WTC11 (cell line): ENCODE results near the gene SYNE4. TPM values are rescaled to one million over a fixed set of nuclear protein-coding genes. Genes with fewer than 3 reads are reported as not detected.

Experiments used
- EMX1 ChIP-seq: fragments of 250-450 bp; sonication (Bioruptor Pico); IDR thresholded peaks from 2 replicates; pipeline ENCODE4 v1.8.0; 2021; ENCODE audit warnings: mild to moderate bottlenecking
- ETV6 ChIP-seq: sonication (generic); formaldehyde crosslinking; IDR thresholded peaks from 2 replicates; pipeline ENCODE4 v1.8.1; 2022; ENCODE audit warnings: mild to moderate bottlenecking, missing genetic modification reagents
- FOXJ3 ChIP-seq: sonication (generic); formaldehyde crosslinking; IDR thresholded peaks from 2 replicates; pipeline ENCODE4 v1.9.0; 2021; ENCODE audit warnings: missing genetic modification reagents, mild to moderate bottlenecking, borderline replicate concordance
- FOXP1 ChIP-seq: sonication (generic); formaldehyde crosslinking; IDR thresholded peaks from 2 replicates; pipeline ENCODE4 v1.8.0; 2022; ENCODE audit warnings: missing genetic modification reagents, mild to moderate bottlenecking, moderate library complexity, borderline replicate concordance
- IRF2 ChIP-seq: sonication (generic); formaldehyde crosslinking; IDR thresholded peaks from 2 replicates; pipeline ENCODE4 v1.8.0; 2022; ENCODE audit warnings: low read depth, missing genetic modification reagents, borderline replicate concordance
- MAX ChIP-seq: sonication (generic); formaldehyde crosslinking; IDR thresholded peaks from 2 replicates; pipeline ENCODE4 v1.8.0; 2022; ENCODE audit warnings: mild to moderate bottlenecking, missing genetic modification reagents
- MYBL2 ChIP-seq: sonication (generic); formaldehyde crosslinking; IDR thresholded peaks from 2 replicates; pipeline ENCODE4 v1.8.1; 2023; ENCODE audit warnings: mild to moderate bottlenecking, moderate library complexity, missing genetic modification reagents
- NFE2L1 ChIP-seq: sonication (generic); formaldehyde crosslinking; IDR thresholded peaks from 2 replicates; pipeline ENCODE4 v1.8.1; 2023; ENCODE audit warnings: missing genetic modification reagents
- PRDM15 ChIP-seq: sonication (generic); formaldehyde crosslinking; IDR thresholded peaks from 2 replicates; pipeline ENCODE4 v1.8.0; 2022; ENCODE audit warnings: missing genetic modification reagents
- SMAD4 ChIP-seq: sonication (generic); formaldehyde crosslinking; IDR thresholded peaks from 2 replicates; pipeline ENCODE4 v1.8.0; 2022; ENCODE audit warnings: mild to moderate bottlenecking, missing genetic modification reagents
- TCF7 ChIP-seq: sonication (generic); formaldehyde crosslinking; IDR thresholded peaks from 2 replicates; pipeline ENCODE4 v1.8.0; 2022; ENCODE audit warnings: mild to moderate bottlenecking, low read depth, missing genetic modification reagents, moderate library complexity
- TEAD1 ChIP-seq: sonication (generic); formaldehyde crosslinking; IDR thresholded peaks from 2 replicates; pipeline ENCODE4 v1.8.0; 2022; ENCODE audit warnings: mild to moderate bottlenecking, missing genetic modification reagents
- TEAD4 ChIP-seq: sonication (generic); formaldehyde crosslinking; IDR thresholded peaks from 2 replicates; pipeline ENCODE4 v1.8.0; 2022; ENCODE audit warnings: mild to moderate bottlenecking, missing genetic modification reagents
- TP53 ChIP-seq: sonication (generic); formaldehyde crosslinking; IDR thresholded peaks from 2 replicates; pipeline ENCODE4 v1.8.1; 2023; ENCODE audit warnings: mild to moderate bottlenecking, missing genetic modification reagents
- USF1 ChIP-seq: sonication (generic); formaldehyde crosslinking; IDR thresholded peaks from 2 replicates; pipeline ENCODE4 v1.8.0; 2022; ENCODE audit warnings: mild to moderate bottlenecking, missing genetic modification reagents
- ZBTB43 ChIP-seq: sonication (generic); formaldehyde crosslinking; IDR thresholded peaks from 2 replicates; pipeline ENCODE4 v1.8.1; 2023; ENCODE audit warnings: mild to moderate bottlenecking, missing genetic modification reagents
- ZMAT4 ChIP-seq: fragments of 250-450 bp; sonication (Bioruptor Pico); IDR thresholded peaks from 2 replicates; pipeline ENCODE4 v1.9.0; 2021; ENCODE audit warnings: mild to moderate bottlenecking
- ZNF263 ChIP-seq: sonication (generic); formaldehyde crosslinking; IDR thresholded peaks from 2 replicates; pipeline ENCODE4 v1.8.1; 2022; ENCODE audit warnings: low read depth, mild to moderate bottlenecking, moderate library complexity, missing genetic modification reagents
- ZNF317 ChIP-seq: sonication (generic); formaldehyde crosslinking; IDR thresholded peaks from 2 replicates; pipeline ENCODE4 v1.8.1; 2023; ENCODE audit warnings: low read depth, mild to moderate bottlenecking, moderate library complexity, missing genetic modification reagents, borderline replicate concordance
- total RNA-seq: library from RNA; stranded (reverse); gene quantifications from 3 replicates; pipeline ENCODE4 v1.2.3, GENCODE V29; 2021
- TF ChIP-seq, protein P1 (sequence below): sonication (generic); formaldehyde crosslinking; IDR thresholded peaks from 2 replicates; pipeline ENCODE4 v1.8.1; 2023; ENCODE audit warnings: mild to moderate bottlenecking, missing genetic modification reagents, moderate library complexity
- TF ChIP-seq, protein P2 (sequence below): sonication (generic); formaldehyde crosslinking; IDR thresholded peaks from 2 replicates; pipeline ENCODE4 v1.8.0; 2023; ENCODE audit warnings: missing genetic modification reagents
- TF ChIP-seq, protein P3 (sequence below): sonication (generic); formaldehyde crosslinking; IDR thresholded peaks from 2 replicates; pipeline ENCODE4 v1.8.0; 2022; ENCODE audit warnings: mild to moderate bottlenecking, missing genetic modification reagents
- TF ChIP-seq, protein P4 (sequence below): sonication (generic); formaldehyde crosslinking; IDR thresholded peaks from 2 replicates; pipeline ENCODE4 v1.8.0; 2023; ENCODE audit warnings: mild to moderate bottlenecking, missing genetic modification reagents

SYNE4 gene
- total RNA-seq, 1 experiment from 2014 or later: 17.6 TPM

GRCh38 chr19:35963514-35963913 lies 45.1 kb downstream of the SYNE4 start (continued):
- TF ChIP-seq, protein P1, sequence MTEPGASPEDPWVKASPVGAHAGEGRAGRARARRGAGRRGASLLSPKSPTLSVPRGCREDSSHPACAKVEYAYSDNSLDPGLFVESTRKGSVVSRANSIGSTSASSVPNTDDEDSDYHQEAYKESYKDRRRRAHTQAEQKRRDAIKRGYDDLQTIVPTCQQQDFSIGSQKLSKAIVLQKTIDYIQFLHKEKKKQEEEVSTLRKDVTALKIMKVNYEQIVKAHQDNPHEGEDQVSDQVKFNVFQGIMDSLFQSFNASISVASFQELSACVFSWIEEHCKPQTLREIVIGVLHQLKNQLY (CRISPR knock-in tag): no peak
- TF ChIP-seq, protein P2, sequence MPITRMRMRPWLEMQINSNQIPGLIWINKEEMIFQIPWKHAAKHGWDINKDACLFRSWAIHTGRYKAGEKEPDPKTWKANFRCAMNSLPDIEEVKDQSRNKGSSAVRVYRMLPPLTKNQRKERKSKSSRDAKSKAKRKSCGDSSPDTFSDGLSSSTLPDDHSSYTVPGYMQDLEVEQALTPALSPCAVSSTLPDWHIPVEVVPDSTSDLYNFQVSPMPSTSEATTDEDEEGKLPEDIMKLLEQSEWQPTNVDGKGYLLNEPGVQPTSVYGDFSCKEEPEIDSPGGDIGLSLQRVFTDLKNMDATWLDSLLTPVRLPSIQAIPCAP (CRISPR knock-in tag): peak; percentile 63; the same call in 1 of the 2 replicates
- TF ChIP-seq ETV6 (CRISPR knock-in tag) (peak; percentile 71; the same call in 1 of the 2 replicates), TP53 (CRISPR knock-in tag) (0 out of 2 replicates have a peak, but pooled peaks have one; percentile 64), USF1 (CRISPR knock-in tag) (peak; percentile 63; the same call in 1 of the 2 replicates), MAX (CRISPR knock-in tag) (peak; percentile 52; the same call in 1 of the 2 replicates), ZNF317 (CRISPR knock-in tag) (no peak), TEAD1 (CRISPR knock-in tag) (peak; percentile 38; the same call in 1 of the 2 replicates), MYBL2 (CRISPR knock-in tag) (no peak), PRDM15 (no peak), NFE2L1 (0 out of 2 replicates have a peak, but pooled peaks have one; percentile 27), ZMAT4 (CRISPR knock-in tag) (no peak), TCF7 (CRISPR knock-in tag) (no peak), FOXJ3 (no peak), EMX1 (no peak), ZBTB43 (CRISPR knock-in tag) (no peak), TEAD4 (CRISPR knock-in tag) (peak; percentile 79; the same call in 1 of the 2 replicates), FOXP1 (CRISPR knock-in tag) (peak; percentile 87; the same call in 1 of the 2 replicates), IRF2 (CRISPR knock-in tag) (no peak), SMAD4 (CRISPR knock-in tag) (peak; percentile 52; the same call in 1 of the 2 replicates), ZNF263 (CRISPR knock-in tag) (no peak)
- TF ChIP-seq, protein P3, sequence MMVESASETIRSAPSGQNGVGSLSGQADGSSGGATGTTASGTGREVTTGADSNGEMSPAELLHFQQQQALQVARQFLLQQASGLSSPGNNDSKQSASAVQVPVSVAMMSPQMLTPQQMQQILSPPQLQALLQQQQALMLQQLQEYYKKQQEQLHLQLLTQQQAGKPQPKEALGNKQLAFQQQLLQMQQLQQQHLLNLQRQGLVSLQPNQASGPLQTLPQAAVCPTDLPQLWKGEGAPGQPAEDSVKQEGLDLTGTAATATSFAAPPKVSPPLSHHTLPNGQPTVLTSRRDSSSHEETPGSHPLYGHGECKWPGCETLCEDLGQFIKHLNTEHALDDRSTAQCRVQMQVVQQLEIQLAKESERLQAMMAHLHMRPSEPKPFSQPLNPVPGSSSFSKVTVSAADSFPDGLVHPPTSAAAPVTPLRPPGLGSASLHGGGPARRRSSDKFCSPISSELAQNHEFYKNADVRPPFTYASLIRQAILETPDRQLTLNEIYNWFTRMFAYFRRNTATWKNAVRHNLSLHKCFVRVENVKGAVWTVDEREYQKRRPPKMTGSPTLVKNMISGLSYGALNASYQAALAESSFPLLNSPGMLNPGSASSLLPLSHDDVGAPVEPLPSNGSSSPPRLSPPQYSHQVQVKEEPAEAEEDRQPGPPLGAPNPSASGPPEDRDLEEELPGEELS (CRISPR knock-in tag): peak; percentile 86; the same call in 1 of the 2 replicates
- TF ChIP-seq, protein P4, sequence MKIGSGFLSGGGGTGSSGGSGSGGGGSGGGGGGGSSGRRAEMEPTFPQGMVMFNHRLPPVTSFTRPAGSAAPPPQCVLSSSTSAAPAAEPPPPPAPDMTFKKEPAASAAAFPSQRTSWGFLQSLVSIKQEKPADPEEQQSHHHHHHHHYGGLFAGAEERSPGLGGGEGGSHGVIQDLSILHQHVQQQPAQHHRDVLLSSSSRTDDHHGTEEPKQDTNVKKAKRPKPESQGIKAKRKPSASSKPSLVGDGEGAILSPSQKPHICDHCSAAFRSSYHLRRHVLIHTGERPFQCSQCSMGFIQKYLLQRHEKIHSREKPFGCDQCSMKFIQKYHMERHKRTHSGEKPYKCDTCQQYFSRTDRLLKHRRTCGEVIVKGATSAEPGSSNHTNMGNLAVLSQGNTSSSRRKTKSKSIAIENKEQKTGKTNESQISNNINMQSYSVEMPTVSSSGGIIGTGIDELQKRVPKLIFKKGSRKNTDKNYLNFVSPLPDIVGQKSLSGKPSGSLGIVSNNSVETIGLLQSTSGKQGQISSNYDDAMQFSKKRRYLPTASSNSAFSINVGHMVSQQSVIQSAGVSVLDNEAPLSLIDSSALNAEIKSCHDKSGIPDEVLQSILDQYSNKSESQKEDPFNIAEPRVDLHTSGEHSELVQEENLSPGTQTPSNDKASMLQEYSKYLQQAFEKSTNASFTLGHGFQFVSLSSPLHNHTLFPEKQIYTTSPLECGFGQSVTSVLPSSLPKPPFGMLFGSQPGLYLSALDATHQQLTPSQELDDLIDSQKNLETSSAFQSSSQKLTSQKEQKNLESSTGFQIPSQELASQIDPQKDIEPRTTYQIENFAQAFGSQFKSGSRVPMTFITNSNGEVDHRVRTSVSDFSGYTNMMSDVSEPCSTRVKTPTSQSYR (CRISPR knock-in tag): peak; percentile 77; the same call in 1 of the 2 replicates
